Right ventricle myocardium inferior (tissue), 1 donor: ENCODE results near the gene GPHN. TPM values are rescaled to one million over a fixed set of nuclear protein-coding genes. Genes with fewer than 3 reads are reported as not detected.
A peak's percentile ranks its signal among the peaks of the same experiment; 100 is the strongest.
"Not testable (repeated sequence)": the region's sequence is repeated elsewhere in the genome, so short reads cannot be mapped to it uniquely, and the experiment has no call there.

Source experiments
- ATAC-seq: fragments of 200-7000 bp; cut with Tn5 transposase; one replicate; pipeline ENCODE4 v1.9.1; 2020; ENCODE audit warnings: mild to moderate bottlenecking, moderate library complexity
- DNase-seq: peaks from one replicate; pipeline ENCODE4 v3.0.0; 2021; ENCODE audit errors: missing footprints
- intact Hi-C: fragments of 100-400 bp; cut with DNase I; formaldehyde crosslinking; loops from one replicate; pipeline ENCODE4 v1.11.0; 2022
- total RNA-seq: library from RNA; stranded (reverse); fragmentation: NEBNext Ultra II Directional; extraction: Animal tissue kit (Norgen Biotek cat#: 25700); gene quantifications from one replicate; pipeline ENCODE4 v1.2.1, GENCODE V29; 2021
- donor health status: DM: no; HTN: yes; CAD: no; lungs with severe emphysema.

The GPHN gene
- total RNA-seq, 1 donor from 2014 or later = 23.5 TPM

- intact Hi-C loops = loop anchor here (5.0 kb wide), 1 partner anchor 71 kb away; no protein-coding TSS in a partner anchor
- ATAC-seq (no peak), DNase-seq (no peak)
Measured at GRCh38 chr14:66568220-66568619, 60.3 kb downstream of the GPHN start.

GRCh38 chr14:66572826-66573225 lies 64.9 kb downstream of the GPHN start:
- intact Hi-C loops = no loop called here
- no peak for ATAC-seq
- DNase-seq = no peak

GRCh38 chr14:66575014-66575413 lies 67.1 kb downstream of the GPHN start:
- intact Hi-C loops = no loop called here
- DNase-seq = no peak
- ATAC-seq = no peak

- ATAC-seq (peak; percentile 13), DNase-seq (no peak)
- intact Hi-C loops = no loop called here
Measured at GRCh38 chr14:66575939-66576338, 68.0 kb downstream of the GPHN start.

- intact Hi-C loops, ATAC-seq, DNase-seq: not testable (repeated sequence)
Measured at GRCh38 chr14:66587753-66588152, 79.8 kb downstream of the GPHN start.

GRCh38 chr14:66595394-66595793 lies 87.4 kb downstream of the GPHN start:
- intact Hi-C loops = no loop called here
- no peak for ATAC-seq
- peak; percentile 57 for DNase-seq

- no peak for DNase-seq
- ATAC-seq = no peak
- intact Hi-C loops = no loop called here
Measured at GRCh38 chr14:66596241-66596985, 88.5 kb downstream of the GPHN start.

- DNase-seq (no peak), ATAC-seq (no peak)
- intact Hi-C loops = no loop called here
Measured at GRCh38 chr14:66600416-66600815, 92.5 kb downstream of the GPHN start.

GRCh38 chr14:66601932-66602578 lies 94.1 kb downstream of the GPHN start:
- DNase-seq = no peak
- intact Hi-C loops = no loop called here

GRCh38 chr14:66603945-66604344 lies 96.0 kb downstream of the GPHN start:
- intact Hi-C loops = no loop called here
- ATAC-seq (no peak), DNase-seq (no peak)

More at GRCh38 chr14:66601932-66602578, 94.1 kb downstream of the GPHN start:
- no peak for ATAC-seq

GRCh38 chr14:66606826-66607225 lies 98.9 kb downstream of the GPHN start:
- DNase-seq (no peak), ATAC-seq (no peak)
- intact Hi-C loops = no loop called here

GRCh38 chr14:66610154-66610563 lies 102.2 kb downstream of the GPHN start:
- intact Hi-C loops = no loop called here
- DNase-seq = no peak
- no peak for ATAC-seq

GRCh38 chr14:66613344-66613743 lies 105.4 kb downstream of the GPHN start:
- intact Hi-C loops = no loop called here
- ATAC-seq = no peak
- no peak for DNase-seq

- intact Hi-C loops = loop anchor here (10.0 kb wide), 1 partner anchor 125 kb away; no protein-coding TSS in a partner anchor
- ATAC-seq (no peak), DNase-seq (no peak)
Measured at GRCh38 chr14:66619952-66620351, 112.0 kb downstream of the GPHN start.

- ATAC-seq (peak; percentile 42), DNase-seq (no peak)
- intact Hi-C loops = loop anchor here (2.0 to 10.0 kb wide), 2 partner anchors 39 to 121 kb away; no protein-coding TSS in a partner anchor
Measured at GRCh38 chr14:66623838-66624237, 115.9 kb downstream of the GPHN start.

GRCh38 chr14:66624336-66624937 lies 116.5 kb downstream of the GPHN start:
- intact Hi-C loops = loop anchor here (2.0 to 10.0 kb wide), 2 partner anchors 38 to 120 kb away; no protein-coding TSS in a partner anchor
- DNase-seq (no peak), ATAC-seq (peak; percentile 92)

- intact Hi-C loops = loop anchor here (5.0 to 10.0 kb wide), 2 partner anchors 116 to 131 kb away; no protein-coding TSS in a partner anchor
- ATAC-seq (no peak), DNase-seq (no peak)
Measured at GRCh38 chr14:66628636-66629035, 120.7 kb downstream of the GPHN start.

- DNase-seq (no peak), ATAC-seq (no peak)
- intact Hi-C loops = loop anchor here (5.0 to 10.0 kb wide), 2 partner anchors 115 to 132 kb away; no protein-coding TSS in a partner anchor
Measured at GRCh38 chr14:66629499-66629898, 121.6 kb downstream of the GPHN start.

- DNase-seq (no peak), ATAC-seq (no peak)
- intact Hi-C loops = no loop called here
Measured at GRCh38 chr14:66634876-66635275, 126.9 kb downstream of the GPHN start.

- ATAC-seq (no peak), DNase-seq (no peak)
- intact Hi-C loops = no loop called here
Measured at GRCh38 chr14:66635435-66635834, 127.5 kb downstream of the GPHN start.
